DOHH2 (cell line): ENCODE data around the gene MAGEA2B.
"Not testable (repeated sequence)": the region's sequence is repeated elsewhere in the genome, so short reads cannot be mapped to it uniquely, and the experiment has no call there.

ENCODE experiments used
- H3F3A ChIP-seq: fragments of 200-600 bp; sonication (generic), shearing (Covaris generic); 2 replicates; pipeline ENCODE4 v1.6.0; 2016; ENCODE audit warnings: antibody characterized with exemption, mild to moderate bottlenecking; ENCODE audit not compliant: control insufficient read depth, insufficient read depth
- H3K27ac ChIP-seq: fragments of 200-600 bp; sonication (generic); 2 replicates; pipeline ENCODE4 v1.5.1; 2014; ENCODE audit warnings: low read depth, mild to moderate bottlenecking, low read length, moderate library complexity
- H3K27me3 ChIP-seq: fragments of 200-600 bp; sonication (generic); 2 replicates; pipeline ENCODE4 v1.6.1; 2014; ENCODE audit warnings: mild to moderate bottlenecking, low read length, mixed read lengths; ENCODE audit not compliant: control insufficient read depth
- H3K36me3 ChIP-seq: fragments of 200-600 bp; sonication (generic); 2 replicates; pipeline ENCODE4 v1.6.1; 2014; ENCODE audit warnings: mild to moderate bottlenecking, low read length, moderate library complexity, mixed read lengths; ENCODE audit not compliant: control insufficient read depth
- H3K4me1 ChIP-seq: fragments of 200-600 bp; sonication (generic); 2 replicates; pipeline ENCODE4 v1.6.1; 2014; ENCODE audit warnings: mild to moderate bottlenecking, low read length, mixed read lengths; ENCODE audit not compliant: control insufficient read depth
- H3K4me2 ChIP-seq: fragments of 200-600 bp; sonication (generic); 2 replicates; pipeline ENCODE4 v1.6.0; 2014; ENCODE audit warnings: mild to moderate bottlenecking, low read length, moderate library complexity
- H3K4me3 ChIP-seq: fragments of 200-600 bp; sonication (generic); 2 replicates; pipeline ENCODE4 v1.5.1; 2014; ENCODE audit warnings: mild to moderate bottlenecking, low read length, mixed read lengths
- H3K79me2 ChIP-seq: fragments of 200-600 bp; sonication (generic); 2 replicates; pipeline ENCODE4 v1.6.1; 2014; ENCODE audit warnings: mild to moderate bottlenecking, low read length, mixed read lengths; ENCODE audit not compliant: control insufficient read depth
- H3K9me2 ChIP-seq: fragments of 200-600 bp; sonication (generic); replicated peaks from 2 replicates; pipeline ENCODE4 v1.6.1; 2014; ENCODE audit warnings: mild to moderate bottlenecking, low read length, mixed read lengths; ENCODE audit not compliant: control insufficient read depth
- H3K9me3 ChIP-seq: fragments of 200-600 bp; sonication (generic); 2 replicates; pipeline ENCODE4 v1.6.1; 2014; ENCODE audit warnings: antibody characterized with exemption, low read length, mixed read lengths; ENCODE audit not compliant: control insufficient read depth, insufficient read depth
- H4K20me1 ChIP-seq: fragments of 200-600 bp; sonication (generic); 2 replicates; pipeline ENCODE4 v1.6.0; 2014; ENCODE audit warnings: low read depth, mild to moderate bottlenecking, antibody characterized with exemption, low read length, moderate library complexity; ENCODE audit not compliant: control insufficient read depth, insufficient read depth
- CTCF ChIP-seq: fragments of 200-600 bp; sonication (generic); IDR thresholded peaks from one replicate; pipeline ENCODE4 v1.5.1; 2014; ENCODE audit warnings: antibody characterized with exemption, mild to moderate bottlenecking, low read depth, low read length; ENCODE audit not compliant: poor library complexity, severe bottlenecking
- EZH2phosphoT487 ChIP-seq: fragments of 200-600 bp; sonication (generic); IDR thresholded peaks from 2 replicates; pipeline ENCODE4 v1.6.1; 2017; ENCODE audit warnings: borderline replicate concordance, mild to moderate bottlenecking, antibody characterized with exemption, low read length, moderate library complexity, mixed read lengths

The MAGEA2B gene, protein sequence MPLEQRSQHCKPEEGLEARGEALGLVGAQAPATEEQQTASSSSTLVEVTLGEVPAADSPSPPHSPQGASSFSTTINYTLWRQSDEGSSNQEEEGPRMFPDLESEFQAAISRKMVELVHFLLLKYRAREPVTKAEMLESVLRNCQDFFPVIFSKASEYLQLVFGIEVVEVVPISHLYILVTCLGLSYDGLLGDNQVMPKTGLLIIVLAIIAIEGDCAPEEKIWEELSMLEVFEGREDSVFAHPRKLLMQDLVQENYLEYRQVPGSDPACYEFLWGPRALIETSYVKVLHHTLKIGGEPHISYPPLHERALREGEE

DNA sequence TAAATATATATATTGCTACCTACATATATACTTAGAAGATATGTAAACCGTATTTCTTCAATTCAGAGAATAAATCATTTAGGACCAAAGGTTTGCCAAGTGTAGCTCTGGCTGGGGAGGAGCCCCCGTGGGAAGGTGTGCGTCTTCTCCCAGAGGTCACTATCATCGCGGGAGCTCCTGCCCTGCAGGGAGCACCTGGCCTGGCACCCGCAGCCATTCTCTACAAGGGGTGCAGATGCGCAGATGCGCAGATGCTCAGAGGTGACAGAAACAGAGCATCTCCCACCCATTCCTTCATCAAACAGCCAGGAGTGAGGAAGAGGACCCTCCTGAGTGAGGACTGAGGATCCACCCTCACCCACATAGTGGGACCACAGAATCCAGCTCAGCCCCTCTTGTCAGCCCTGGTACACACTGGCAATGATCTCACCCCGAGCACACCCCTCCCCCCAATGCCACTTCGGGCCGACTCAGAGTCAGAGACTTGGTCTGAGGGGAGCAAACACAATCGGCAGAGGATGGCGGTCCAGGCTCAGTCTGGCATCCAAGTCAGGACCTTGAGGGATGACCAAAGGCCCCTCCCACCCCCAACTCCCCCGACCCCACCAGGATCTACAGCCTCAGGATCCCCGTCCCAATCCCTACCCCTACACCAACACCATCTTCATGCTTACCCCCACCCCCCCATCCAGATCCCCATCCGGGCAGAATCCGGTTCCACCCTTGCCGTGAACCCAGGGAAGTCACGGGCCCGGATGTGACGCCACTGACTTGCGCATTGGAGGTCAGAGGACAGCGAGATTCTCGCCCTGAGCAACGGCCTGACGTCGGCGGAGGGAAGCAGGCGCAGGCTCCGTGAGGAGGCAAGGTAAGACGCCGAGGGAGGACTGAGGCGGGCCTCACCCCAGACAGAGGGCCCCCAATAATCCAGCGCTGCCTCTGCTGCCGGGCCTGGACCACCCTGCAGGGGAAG is at the start of gene MAGEA2B:
Gene MAGEA2B, plus strand, starts transcription at position 814 of the 973 bp plus-strand sequence. CDS start 2,479 bp downstream, outside the sequence.
- not testable (repeated sequence) for H3K79me2 ChIP-seq, H3K4me2 ChIP-seq, H3K36me3 ChIP-seq, H3K9me3 ChIP-seq, H3K9me2 ChIP-seq, H3K4me3 ChIP-seq, H3K4me1 ChIP-seq, H4K20me1 ChIP-seq, H3K27ac ChIP-seq, H3K27me3 ChIP-seq, H3F3A ChIP-seq

DNA sequence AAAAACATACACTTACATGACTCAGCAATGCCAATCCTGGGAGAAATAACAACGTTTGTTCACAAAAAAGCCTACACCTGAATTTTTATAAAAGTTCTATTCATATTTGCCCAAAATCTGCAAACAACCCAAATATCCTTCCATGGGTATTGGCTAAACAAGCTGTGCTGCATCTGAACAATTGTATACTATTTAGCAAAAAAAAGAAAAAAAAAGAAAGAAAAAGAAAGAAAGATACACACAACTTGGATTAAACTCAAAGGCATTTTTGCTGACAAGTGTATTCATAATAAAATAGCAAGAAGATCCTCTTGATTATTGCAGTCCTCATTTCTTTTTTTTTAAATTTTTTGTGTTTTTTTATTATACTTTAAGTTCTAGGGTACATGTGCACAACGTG is 40.3 kb upstream of the MAGEA2B start:
- no peaks in the 10 kb centered on the region for H3F3A ChIP-seq
- H3K27me3 ChIP-seq: no peaks in the 10 kb centered on the region
- no peaks in the 10 kb centered on the region for H3K79me2 ChIP-seq
- no peaks in the 10 kb centered on the region for H3K9me3 ChIP-seq
- H4K20me1 ChIP-seq: no peaks in the 10 kb centered on the region
- TF ChIP-seq CTCF (no peak), EZH2phosphoT487 (no peak)
- H3K36me3 ChIP-seq: no peaks in the 10 kb centered on the region
- H3K4me1 ChIP-seq: no peaks in the 10 kb centered on the region
- H3K4me2 ChIP-seq: no peak overlapping the region
- H3K4me3 ChIP-seq: no peak overlapping the region
- no peak overlapping the region for H3K27ac ChIP-seq
- no peaks in the 10 kb centered on the region for H3K9me2 ChIP-seq

DNA sequence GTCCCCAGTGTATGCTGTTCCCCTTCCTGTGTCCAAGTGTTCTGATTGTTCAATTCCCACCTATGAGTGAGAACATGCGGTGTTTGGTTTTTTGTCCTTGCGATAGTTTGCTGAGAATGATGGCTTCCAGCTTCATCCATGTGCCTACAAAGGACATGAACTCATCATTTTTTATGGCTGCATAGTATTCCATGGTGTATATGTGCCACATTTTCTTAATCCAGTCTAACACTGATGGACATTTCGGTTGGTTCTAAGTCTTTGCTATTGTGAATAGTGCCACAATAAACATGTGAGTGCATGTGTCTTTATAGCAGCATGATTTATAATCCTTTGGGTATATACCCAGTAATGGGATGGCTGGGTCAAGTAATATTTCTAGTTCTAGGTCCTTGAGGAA is 39.8 kb upstream of the MAGEA2B start:
- H3K4me2 ChIP-seq, H3K36me3 ChIP-seq, H3F3A ChIP-seq, H3K4me1 ChIP-seq, H3K9me2 ChIP-seq, H3K9me3 ChIP-seq, H3K4me3 ChIP-seq, H3K27ac ChIP-seq, H3K79me2 ChIP-seq, H3K27me3 ChIP-seq, H4K20me1 ChIP-seq: not testable (repeated sequence)

- H3K9me3 ChIP-seq, H3F3A ChIP-seq, H4K20me1 ChIP-seq, H3K27ac ChIP-seq, H3K9me2 ChIP-seq, H3K4me1 ChIP-seq, H3K36me3 ChIP-seq, H3K4me3 ChIP-seq, H3K27me3 ChIP-seq, H3K4me2 ChIP-seq, H3K79me2 ChIP-seq: not testable (repeated sequence)
These were observed 33.4 kb upstream of the MAGEA2B start for GRCh38 chrX:152681012-152681411.

DNA sequence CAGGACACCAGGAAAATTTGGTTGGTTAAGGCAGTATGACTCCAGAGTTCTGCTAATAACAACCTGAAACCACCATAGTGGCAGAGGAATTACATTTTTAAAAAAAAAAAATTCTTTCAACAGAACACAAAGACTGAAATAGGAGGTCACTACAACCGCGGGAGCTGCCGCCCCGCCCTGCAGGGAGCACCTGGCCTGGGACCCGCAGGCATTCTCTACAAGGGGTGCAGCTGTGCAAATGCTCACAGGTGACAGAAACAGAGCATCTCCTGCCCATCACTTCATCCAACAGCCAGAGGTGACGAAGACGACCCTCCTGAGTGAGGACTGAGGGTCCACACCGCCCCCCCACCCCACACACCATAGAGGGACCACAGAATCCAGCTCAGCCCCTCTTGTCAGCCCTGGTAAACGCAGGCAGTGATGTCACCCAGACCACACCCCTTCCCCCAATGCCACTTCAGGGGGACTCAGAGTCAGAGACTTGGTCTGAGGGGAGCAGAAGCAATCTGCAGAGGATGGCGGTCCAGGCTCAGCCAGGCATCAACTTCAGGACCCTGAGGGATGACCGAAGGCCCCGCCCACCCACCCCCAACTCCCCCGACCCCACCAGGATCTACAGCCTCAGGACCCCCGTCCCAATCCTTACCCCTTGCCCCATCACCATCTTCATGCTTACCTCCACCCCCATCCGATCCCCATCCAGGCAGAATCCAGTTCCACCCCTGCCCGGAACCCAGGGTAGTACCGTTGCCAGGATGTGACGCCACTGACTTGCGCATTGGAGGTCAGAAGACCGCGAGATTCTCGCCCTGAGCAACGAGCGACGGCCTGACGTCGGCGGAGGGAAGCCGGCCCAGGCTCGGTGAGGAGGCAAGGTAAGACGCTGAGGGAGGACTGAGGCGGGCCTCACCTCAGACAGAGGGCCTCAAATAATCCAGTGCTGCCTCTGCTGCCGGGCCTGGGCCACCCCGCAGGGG is 16.2 kb upstream of the MAGEA2B start, which contains the start of gene MAGEA3:
Gene MAGEA3, plus strand, starts transcription at position 843 of the 980 bp plus-strand sequence. CDS start 2,039 bp downstream, outside the sequence.
- H3F3A ChIP-seq, H3K9me2 ChIP-seq, H3K4me1 ChIP-seq, H3K4me3 ChIP-seq, H3K4me2 ChIP-seq, H3K27me3 ChIP-seq, H3K36me3 ChIP-seq, H4K20me1 ChIP-seq, H3K79me2 ChIP-seq, H3K9me3 ChIP-seq, H3K27ac ChIP-seq: not testable (repeated sequence)

DNA sequence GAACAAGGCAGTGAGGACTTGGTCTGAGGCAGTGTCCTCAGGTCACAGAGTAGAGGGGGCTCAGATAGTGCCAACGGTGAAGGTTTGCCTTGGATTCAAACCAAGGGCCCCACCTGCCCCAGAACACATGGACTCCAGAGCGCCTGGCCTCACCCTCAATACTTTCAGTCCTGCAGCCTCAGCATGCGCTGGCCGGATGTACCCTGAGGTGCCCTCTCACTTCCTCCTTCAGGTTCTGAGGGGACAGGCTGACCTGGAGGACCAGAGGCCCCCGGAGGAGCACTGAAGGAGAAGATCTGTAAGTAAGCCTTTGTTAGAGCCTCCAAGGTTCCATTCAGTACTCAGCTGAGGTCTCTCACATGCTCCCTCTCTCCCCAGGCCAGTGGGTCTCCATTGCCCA is 14.0 kb upstream of the MAGEA2B start:
- not testable (repeated sequence) for H3K9me2 ChIP-seq, H3K27me3 ChIP-seq, H3F3A ChIP-seq, H3K4me3 ChIP-seq, H3K27ac ChIP-seq, H3K79me2 ChIP-seq, H3K36me3 ChIP-seq, H3K4me2 ChIP-seq, H3K4me1 ChIP-seq, H4K20me1 ChIP-seq, H3K9me3 ChIP-seq
